HG02938 (cell line): ENCODE data around the gene KLK6.

ENCODE experiments used
- ATAC-seq: cut with Tn5 transposase; IDR thresholded peaks from one replicate; pipeline ENCODE4 v1.9.1; 2021; ENCODE audit warnings: mild to moderate bottlenecking, moderate library complexity; ENCODE audit not compliant: unreplicated experiment

Gene KLK6

DNA sequence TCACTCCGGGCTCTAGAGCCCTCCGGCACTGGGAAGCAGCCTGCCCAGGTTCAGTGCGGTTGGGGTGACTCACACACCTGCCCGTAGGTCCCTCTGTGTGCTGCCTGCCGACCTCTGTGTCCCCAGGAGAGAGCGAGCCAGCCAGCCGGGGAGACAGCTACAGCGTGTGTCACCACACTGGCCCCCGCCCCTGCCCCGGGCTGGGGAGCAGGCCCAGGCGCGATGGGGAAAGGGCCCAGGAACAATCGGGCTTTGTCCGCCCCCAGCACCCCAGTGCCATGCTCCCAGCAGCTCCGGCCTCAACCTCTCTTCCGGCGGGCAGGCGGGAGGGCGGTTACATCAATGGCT lies at the start of gene KLK6:
TSS of gene KLK6 (minus strand) at position 179 of the 348 bp plus-strand sequence. CDS start 1,487 bp downstream, outside the sequence.
- no peak for ATAC-seq

DNA sequence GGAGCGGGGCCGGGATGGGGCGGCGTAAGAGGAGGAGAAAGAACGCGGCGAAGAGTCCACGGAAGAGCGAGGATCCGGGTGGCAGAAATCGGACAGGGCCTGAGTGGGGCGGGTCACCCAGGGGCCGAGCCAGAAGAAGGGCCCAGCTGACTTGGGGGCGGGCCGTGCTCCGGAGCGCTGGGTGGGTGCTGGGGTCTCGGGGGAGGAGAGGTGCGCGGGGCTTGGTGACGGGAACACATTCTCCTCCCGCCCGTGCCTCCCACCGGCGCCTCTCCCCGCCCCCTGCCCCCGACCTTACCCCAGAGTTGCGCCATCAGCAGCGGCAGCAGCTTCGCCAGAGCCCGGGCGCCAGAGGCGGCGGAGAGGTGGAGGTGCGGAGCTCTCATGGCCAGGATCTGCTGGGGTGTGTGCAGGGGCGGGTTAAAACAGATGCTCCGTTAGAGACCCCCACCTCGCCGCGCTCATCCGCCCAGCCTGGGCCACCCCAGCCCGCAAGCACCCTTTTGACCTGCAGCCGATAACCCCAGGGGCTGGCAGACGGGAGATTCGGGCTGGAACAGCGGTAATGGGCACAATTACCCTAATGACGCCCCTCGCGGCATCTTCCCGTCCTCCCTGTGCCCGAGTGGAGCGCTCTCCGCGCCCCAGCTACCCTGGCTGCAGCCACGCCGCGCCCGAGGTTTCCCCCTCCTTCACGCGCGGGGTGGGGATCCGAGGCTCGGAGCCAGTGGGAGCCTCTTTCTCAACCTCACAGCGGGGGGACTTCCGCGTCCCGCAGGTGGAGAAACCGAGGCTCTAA lies 49.6 kb upstream of the KLK6 start:
- ATAC-seq = no peak

DNA sequence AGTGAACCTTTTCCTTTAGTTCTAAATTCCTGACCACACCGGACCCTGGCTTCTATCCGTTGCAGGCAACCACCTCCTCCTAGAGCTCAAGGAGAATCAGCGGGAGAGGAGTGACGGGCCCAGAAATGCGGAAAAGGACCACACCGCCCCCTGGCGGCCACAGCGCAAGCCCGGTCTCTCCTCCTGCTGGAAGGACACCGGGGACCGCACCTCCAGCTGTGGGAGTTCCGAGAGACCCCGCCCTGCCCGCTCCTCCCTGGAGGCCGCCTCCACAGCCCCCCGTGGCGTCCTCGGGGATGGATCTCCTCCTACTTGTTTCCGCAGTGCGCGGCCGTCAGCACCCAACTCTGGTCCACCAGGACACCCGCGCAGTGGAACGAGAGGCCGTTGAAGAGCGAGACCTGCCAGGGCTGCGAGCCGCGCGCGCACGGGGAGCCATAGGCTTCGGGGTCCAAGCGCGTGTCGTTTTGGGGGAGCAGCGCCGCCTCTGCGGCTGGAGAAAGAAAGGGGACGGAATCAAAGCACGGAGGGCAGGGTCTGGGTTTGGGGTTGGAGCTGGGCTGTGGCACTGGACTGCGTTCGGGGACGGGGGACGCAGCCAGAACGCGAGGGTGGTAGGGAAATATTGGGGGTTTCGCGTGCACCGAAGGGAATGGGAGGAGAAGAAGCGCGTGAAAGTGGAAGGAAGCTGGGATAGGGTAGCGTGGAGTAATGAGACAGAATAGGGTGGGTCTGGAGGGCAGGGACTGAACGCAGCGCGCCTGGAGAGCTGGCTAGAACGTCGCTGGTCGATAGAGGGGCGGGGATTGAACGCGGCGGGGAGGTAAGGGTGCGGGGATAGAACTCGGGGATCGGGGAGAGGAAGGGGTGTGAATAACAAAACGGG lies 47.6 kb upstream of the KLK6 start:
- ATAC-seq = no peak

DNA sequence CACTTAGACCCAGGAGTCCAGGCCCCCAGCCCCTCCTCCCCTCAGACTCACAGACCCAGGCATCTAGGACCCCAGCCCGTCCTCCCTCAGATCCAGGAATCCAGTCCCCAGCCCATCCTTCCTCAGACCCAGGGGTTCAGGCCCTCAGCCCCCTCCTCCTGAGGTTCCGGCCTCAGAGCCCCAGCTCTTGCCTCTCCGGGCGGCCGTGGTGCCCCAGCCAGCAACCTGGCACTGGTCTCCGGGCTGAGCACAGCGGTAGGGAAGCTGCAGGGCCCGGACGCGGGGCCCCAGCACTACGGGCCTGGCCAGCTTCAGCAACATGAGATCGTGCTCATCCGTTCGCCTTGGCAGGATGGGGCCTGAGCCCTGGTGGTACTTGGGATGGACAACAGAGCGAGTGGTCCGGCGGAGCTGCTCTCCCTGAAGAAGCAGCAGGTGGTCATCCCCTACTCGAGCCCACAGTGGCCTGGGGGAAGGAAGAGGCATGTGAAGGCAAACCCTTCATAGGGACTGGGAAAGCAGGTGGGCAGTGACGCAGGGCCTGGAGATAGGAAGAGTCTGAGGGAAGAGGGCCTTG lies 46.4 kb upstream of the KLK6 start:
- no peak for ATAC-seq

DNA sequence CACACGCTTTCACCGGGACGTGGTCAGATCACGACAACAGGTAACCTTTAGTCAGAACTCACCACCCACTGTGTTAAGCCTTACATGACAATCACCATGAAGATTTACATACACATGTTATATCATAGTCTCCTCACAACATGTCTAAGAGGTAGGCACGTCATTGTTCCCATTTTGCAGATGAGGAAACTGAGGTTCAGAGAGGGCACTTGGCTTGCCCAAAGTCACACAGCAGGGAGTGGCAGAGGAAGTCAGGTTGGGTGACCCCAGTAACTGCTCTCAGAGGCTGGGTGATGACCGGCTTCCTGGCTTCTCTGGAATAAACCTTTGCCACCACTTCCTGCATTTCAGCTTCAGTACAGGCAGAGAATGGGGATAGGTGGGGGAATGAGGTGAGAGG lies 44.9 kb upstream of the KLK6 start:
- ATAC-seq = no peak

DNA sequence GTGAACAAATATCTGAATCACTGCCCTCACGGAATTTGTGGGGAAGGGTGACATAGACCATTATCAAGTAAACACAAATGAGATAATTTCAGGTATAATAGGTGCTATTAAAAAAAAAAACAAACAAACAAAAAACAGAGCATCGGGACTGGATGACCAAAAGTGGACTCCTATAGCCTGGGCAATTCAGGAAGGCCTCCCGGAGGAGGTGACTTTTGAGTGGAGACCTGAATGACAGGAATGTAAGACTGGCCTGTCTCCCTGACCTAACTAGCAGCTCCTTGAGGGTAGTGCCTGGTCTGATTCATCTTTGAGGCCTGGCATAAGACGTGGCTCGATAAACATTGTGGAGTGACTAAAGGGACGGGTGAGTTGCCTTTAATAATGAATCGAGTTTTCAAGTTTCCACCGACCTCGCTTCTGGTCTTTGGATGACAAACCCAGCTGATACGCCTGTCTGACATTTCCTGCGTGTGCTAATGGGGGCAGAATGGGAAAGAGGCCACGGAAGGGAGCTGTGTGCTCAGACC lies 43.3 kb upstream of the KLK6 start:
- ATAC-seq = no peak

DNA sequence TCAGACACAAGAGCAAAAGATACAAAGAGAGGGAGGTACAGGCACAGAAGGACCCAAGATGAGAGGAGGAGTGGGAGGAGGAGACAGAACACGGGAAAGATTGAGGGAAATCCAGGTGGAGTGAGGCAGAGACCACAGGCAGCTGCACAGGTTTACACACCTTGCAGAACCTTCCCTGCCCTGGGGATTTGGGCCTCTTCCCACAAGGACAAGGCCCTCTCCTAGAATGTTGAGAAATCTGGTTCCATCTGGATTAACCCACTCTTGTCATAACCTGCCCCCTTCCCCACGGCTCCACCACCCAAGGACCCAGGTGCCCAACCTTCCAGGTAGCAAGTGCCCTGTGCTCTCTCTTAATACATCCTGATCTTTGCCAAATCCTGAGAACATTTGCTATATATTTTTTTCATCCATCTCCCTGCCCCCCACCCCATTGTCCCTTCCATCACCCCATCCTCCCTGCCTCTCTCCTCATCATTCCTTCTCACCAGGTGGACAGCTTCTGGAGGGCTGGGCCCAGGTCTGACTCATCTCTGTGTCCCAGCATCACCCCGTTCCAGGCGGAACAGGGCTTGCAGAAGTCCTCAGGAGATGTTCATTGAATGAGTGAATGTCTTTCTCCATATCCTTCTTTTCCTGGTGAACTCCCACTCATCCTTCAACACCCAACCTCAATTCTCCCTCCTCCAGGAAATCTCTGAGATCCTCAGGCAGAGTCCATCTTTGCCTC lies 40.8 kb upstream of the KLK6 start:
- no peak for ATAC-seq

DNA sequence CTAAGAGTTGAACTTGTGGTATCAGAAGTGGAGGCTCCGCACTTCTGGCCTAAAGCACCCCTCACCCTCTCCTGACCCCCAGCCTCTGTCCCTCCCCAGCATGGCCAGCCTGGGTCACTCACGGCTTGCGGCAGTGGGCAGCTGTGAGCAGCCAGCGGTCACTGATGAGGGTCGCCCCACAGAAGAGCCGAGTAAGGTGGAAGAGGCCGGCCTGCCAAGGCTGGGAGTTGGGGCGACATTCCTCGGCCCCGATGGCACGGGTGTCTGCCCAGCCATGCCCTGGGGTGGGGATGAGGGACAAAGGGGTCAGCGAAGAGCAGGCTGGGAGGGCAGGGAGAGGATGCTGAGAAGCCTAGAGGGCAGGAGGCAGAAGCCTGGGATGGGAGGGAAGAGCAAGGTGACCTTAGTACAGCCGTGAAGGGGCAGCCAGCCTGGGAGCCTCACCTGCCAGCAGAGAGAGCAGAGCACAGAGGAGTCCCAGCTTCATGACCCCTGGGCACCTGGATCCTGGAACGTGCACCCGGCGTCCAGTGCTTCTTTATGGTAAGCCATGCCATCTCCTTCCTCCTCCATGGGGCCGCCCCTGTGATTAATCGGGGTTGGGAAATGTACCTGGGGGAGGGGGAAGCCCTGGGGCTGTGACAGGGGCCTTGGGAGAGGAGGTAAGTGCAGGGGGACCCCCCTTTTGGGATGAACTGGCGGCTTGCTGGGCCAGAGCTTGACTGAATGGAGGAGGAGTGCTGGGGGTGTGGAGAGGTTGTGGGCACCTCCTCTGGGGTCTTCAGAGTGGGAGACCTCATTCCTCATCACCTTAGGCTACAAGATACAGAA lies 39.9 kb upstream of the KLK6 start:
- ATAC-seq = no peak

DNA sequence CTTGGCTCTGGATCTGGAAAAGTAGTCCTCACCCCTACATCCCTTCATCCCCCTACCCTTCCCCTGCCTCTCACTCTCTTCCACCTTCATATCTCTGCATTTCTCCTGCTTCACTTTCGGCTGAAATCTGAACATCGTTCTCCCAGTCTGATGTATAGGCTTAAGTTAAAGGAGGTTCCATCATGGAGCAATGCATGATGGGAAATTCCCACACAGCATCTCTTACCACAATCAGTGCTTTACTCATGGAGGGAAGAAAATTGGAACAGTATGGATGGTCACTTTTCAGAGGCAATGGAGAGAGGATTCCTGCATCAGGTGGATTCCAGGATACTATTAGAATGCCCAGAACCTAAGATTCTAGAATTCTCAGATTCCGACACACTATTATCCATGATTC lies 38.1 kb upstream of the KLK6 start:
- ATAC-seq = no peak

DNA sequence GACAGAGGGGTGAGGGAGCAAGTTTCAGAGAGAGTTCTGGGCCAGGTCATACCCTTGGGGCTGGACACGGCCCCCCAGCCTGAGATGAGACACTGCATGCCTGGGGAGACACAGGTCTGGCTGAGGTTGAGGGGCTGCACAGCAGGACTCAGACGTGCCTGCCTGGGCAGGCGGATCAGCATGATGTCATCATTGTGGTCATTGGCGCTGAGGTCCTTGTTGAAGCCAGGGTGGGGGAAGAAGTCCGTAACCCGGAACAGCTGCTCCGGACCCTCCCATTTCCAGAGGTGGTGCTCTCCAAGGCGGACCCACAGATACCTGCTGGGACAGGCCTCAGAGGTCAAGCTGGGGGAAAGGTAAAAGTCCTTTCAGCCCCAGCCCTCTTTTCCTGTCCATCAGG lies 37.0 kb upstream of the KLK6 start:
- no peak for ATAC-seq

DNA sequence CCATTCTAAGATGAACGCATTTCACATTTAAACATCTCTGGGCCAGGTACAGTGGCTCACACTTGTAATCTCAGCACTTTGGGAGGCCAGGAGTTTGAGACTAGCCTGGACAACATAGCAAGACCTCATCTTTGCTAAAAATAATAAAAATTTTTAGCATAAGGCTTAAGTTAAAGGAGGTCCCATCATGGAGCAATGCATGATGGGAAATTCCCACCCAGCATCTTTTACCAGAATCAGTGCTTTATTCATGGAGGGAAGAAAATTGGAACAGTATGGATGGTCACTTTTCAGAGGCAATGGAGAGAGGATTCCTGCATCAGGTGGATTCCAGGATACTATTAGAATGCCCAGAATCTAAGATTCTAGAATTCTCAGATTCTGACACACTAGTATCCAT lies 35.9 kb upstream of the KLK6 start:
- ATAC-seq = no peak

DNA sequence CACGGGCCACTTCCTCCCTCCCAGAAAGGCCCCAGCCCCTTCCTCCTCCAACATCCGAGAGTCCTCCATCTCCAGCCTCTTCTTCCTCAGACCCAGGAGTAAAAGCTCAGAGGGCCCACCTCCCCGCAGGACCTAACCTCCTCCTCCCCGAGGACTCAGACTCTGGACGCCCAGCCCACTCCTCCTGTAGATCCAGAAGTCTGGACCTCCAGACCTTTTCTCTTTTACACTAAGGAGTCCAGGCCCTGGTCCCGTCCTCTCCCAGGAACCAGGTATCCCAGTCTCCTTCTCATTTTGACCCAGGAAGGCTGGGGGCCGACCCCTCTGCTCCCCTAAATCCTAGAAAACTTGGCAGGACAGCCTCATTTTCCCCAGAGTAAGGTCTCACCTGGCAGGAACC lies 33.9 kb upstream of the KLK6 start:
- no peak for ATAC-seq

DNA sequence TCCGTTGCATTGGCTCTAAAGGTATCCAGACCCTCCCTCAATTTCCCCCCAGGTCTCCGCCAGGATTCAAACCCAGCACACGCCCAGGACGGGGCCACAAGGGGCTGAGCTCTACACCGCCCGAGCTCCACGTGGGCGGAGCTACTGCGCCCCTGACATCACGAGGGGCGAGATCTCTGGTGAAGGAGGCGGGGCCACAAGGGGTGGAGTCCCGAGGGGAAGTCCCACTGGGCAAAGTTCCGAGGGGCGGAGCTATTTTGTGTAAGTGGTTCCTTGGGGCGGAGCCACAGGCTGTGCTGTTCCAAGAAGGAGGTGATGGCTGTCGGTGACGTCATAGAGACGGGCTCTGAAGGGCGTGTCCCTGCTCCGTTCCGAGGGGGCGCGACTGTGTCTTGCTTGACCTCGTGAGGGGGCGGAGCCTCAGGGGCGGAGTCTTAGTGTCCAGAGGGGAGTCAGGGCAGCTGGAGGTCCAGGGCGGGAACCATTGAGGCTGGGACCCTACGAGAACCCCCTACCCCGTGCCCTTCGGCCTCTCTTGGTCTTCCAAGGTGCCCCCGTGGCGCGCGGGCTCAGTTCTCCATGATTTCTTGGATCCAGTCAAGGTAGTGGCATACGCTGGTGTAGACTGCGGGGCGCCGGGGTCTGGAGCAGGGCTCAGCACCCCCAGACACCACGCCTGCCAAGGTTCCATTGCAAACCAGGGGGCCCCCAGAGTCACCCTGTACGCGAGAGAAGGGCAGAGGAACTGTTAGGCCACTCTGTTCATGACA lies 33.3 kb upstream of the KLK6 start:
- no peak for ATAC-seq

DNA sequence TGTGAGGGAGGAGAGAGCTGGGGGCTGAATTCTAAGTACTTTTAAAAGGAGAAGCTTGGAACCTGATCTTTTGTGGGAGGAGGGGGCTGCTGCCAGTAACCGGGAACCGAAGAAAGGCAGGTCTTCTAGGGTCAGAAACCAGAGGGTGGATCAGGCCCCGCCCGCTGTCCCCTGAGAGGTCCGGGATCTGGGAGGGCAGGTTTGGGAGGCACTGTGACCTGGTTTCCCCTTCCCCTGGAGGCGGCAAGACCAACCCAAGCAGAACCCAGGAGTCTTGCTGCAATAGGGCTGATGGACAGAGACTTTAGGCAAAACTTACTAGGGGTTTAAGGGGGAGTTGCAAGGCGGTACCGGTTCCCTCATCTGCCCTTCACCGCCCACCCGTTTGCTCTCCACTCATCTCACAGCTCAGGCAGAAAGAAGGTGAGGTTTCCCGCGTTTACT lies 32.7 kb upstream of the KLK6 start:
- ATAC-seq = no peak

DNA sequence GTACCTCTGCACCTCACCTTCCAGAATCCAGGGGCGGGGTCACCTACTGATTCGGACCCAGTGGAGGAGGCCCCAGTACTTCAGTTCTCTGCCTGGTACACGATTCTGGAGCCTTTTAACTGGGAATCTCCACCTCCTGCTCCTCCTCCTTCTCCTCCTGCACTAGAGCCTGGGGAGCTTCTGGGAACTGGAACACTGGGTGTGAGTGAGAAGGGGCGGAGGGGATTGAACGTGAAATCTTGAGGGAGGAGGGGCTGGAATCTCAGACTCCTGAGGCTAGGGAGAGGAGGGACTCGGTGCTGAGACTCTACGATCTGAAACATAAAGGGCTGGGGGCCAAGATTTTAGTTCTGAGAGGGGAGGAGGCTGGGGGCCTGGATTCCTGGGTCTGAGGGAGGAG lies 32.1 kb upstream of the KLK6 start, which contains the start of gene KLK8:
TSS of gene KLK8 (minus strand) at position 90 of the 400 bp plus-strand sequence. CDS start 437 bp downstream, outside the sequence.
- no peak for ATAC-seq

DNA sequence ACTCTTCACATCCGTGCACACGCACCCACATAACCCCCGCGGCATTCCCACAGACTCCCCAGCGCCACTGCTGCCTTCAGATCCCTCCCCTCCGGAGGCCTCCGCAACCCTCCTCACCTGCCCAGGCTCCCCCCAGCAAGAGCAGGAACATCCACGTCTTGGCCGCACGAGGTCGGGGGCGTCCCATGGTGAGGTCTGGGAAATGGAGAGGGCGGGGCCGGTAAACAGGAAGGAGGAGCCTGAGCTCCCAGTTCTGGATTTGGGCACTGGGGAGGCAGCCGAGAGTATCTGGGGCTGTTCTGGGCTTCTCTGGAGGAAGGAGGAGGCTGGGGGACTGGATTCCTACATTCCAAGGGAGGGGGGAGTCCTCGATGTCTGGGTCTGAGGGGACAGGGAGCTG lies 31.6 kb upstream of the KLK6 start:
- no peak for ATAC-seq

DNA sequence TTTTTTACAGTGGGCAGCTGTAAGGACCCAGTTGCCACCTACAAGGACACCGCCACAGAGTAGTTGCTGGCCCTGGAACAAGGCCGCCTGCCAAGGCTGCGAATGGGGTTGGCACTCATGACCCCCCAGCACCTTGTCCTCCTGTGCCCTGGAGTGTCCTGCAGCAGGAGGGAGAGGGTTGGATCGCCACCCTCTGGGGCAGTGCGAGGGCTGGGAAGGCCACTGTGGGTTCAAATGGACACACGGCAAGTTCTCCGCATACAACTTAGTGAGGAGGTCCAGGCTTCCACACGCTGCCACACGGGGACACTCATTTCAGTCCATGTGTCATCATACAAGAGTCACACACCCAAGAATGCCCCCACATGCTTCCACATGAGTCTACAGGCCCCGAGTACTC lies 31.0 kb upstream of the KLK6 start:
- no peak for ATAC-seq

DNA sequence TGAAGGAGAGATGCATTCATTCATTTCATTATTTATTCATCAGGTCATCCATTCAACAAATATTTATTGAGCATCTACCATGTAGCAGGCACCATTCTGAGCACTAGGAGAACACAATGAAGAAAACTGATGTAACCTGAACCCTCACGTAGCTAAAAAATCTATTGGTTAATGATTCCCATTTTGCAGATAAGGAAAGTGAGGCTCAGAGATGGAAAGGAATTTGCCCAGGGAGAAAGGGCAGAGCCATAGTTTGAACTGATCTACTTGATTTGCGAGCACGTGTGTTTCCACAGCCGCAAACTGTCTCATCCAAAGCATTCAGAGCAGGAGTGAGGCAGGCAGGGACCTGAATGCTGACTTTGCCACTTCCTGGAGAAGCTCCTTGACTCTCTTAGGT lies 29.3 kb upstream of the KLK6 start:
- no peak for ATAC-seq

DNA sequence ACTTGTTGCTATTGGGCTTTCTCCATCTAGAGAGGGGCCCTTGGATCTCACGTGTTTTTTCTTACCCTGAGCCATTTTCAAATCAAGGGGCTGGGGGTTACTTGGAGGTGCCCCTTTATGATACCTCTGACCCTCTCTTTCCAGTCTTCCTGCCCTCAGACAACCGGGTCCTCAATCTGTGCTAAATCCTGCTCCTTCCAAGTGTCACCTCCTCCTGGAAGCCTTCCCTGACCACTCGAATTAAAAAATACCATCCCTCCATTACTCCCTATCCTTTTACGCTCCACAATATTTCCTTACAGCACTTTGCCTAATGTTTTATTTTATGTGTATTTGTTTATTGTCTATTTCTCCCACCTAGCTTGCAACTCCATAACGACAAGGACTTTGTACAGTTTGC lies 28.7 kb upstream of the KLK6 start:
- ATAC-seq = no peak
